Testis (tissue), 2 donors: ENCODE measurements around the gene POU4F2.

Source experiments
- POLR2A ChIP-seq: fragments of 450-650 bp; IDR thresholded peaks from one replicate; pipeline ENCODE4 v1.6.1; 2017; ENCODE audit warnings: antibody characterized with exemption, mild to moderate bottlenecking, moderate library complexity
- TF ChIP-seq, protein P1 (sequence below), 3 experiments: fragments of 450-650 bp in 2 of 3; fragments of 200-600 bp in 1 of 3; sonication (generic) in 1 of 3; IDR thresholded peaks; one replicate each; pipeline ENCODE4 v1.5.1; 2016 to 2019; ENCODE audit warnings: antibody characterized with exemption in 3 of 3, mild to moderate bottlenecking in 2 of 3, moderate library complexity in 1 of 3

DNA sequence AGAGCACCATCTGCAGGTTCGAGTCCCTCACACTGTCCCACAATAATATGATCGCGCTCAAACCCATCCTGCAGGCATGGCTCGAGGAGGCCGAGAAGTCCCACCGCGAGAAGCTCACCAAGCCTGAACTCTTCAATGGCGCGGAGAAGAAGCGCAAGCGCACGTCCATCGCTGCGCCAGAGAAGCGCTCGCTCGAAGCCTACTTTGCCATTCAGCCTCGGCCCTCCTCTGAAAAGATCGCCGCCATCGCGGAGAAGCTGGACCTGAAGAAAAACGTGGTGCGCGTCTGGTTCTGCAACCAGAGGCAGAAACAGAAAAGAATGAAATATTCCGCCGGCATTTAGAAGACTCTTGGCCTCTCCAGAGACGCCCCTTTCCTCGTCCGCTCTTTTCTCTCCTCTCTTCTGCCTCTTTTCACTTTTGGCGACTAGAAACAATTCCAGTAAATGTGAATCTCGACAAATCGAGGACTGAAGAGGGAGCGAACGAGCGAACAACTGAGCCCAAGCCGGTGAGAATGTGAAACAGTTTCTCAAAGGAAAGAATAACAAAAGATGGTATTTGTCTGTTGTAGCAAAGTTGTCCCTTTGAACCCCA lies 1.9 kb downstream of the POU4F2 start:
- no peak for TF ChIP-seq POLR2A
- TF ChIP-seq, protein P1, sequence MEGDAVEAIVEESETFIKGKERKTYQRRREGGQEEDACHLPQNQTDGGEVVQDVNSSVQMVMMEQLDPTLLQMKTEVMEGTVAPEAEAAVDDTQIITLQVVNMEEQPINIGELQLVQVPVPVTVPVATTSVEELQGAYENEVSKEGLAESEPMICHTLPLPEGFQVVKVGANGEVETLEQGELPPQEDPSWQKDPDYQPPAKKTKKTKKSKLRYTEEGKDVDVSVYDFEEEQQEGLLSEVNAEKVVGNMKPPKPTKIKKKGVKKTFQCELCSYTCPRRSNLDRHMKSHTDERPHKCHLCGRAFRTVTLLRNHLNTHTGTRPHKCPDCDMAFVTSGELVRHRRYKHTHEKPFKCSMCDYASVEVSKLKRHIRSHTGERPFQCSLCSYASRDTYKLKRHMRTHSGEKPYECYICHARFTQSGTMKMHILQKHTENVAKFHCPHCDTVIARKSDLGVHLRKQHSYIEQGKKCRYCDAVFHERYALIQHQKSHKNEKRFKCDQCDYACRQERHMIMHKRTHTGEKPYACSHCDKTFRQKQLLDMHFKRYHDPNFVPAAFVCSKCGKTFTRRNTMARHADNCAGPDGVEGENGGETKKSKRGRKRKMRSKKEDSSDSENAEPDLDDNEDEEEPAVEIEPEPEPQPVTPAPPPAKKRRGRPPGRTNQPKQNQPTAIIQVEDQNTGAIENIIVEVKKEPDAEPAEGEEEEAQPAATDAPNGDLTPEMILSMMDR (IDR thresholded peaks at IDR 0.05) = no peak
